NAMALWA (cell line): ENCODE measurements around the gene GLIPR2.
"Not testable (repeated sequence)": the region's sequence is repeated elsewhere in the genome, so short reads cannot be mapped to it uniquely, and the experiment has no call there.

Experiments used
- DNase-seq: peaks from one replicate; pipeline ENCODE4 v3.0.0-alpha.2; 2015; ENCODE audit warnings: low spot score

The GLIPR2 gene

GRCh38 chr9:36144309-36145232, 8.0 kb downstream of the GLIPR2 start:
- no peak for DNase-seq

GRCh38 chr9:36145970-36146369, 9.4 kb downstream of the GLIPR2 start:
- no peak for DNase-seq

GRCh38 chr9:36146651-36147050, 10.1 kb downstream of the GLIPR2 start:
- DNase-seq: no peak

GRCh38 chr9:36147441-36148175, 11.1 kb downstream of the GLIPR2 start:
- no peak for DNase-seq

GRCh38 chr9:36148311-36149051, 11.9 kb downstream of the GLIPR2 start:
- DNase-seq: peak; percentile 34

- no peak for DNase-seq
Measured at GRCh38 chr9:36149197-36149596, 12.7 kb downstream of the GLIPR2 start.

GRCh38 chr9:36150574-36151315, 14.2 kb downstream of the GLIPR2 start:
- no peak for DNase-seq

GRCh38 chr9:36151316-36152210, 15.0 kb downstream of the GLIPR2 start:
- DNase-seq: peak; percentile 81

- DNase-seq: no peak
Measured at GRCh38 chr9:36152741-36153438, 16.4 kb downstream of the GLIPR2 start.

GRCh38 chr9:36153746-36154145, 17.2 kb downstream of the GLIPR2 start:
- no peak for DNase-seq

GRCh38 chr9:36154331-36154952, 17.9 kb downstream of the GLIPR2 start:
- peak; percentile 44 for DNase-seq

- no peak for DNase-seq
Measured at GRCh38 chr9:36156116-36156515, 19.6 kb downstream of the GLIPR2 start.

- DNase-seq: no peak
Measured at GRCh38 chr9:36158122-36158521, 21.6 kb downstream of the GLIPR2 start.

- no peak for DNase-seq
Measured at GRCh38 chr9:36158917-36159316, 22.4 kb downstream of the GLIPR2 start.

- not testable (repeated sequence) for DNase-seq
Measured at GRCh38 chr9:36159509-36159908, 23.0 kb downstream of the GLIPR2 start.

- DNase-seq: not testable (repeated sequence)
Measured at GRCh38 chr9:36160126-36160525, 23.6 kb downstream of the GLIPR2 start.

- DNase-seq: no peak
Measured at GRCh38 chr9:36161187-36161586, 24.7 kb downstream of the GLIPR2 start.

GRCh38 chr9:36162211-36162738, 25.7 kb downstream of the GLIPR2 start:
- no peak for DNase-seq

GRCh38 chr9:36163049-36163785, 26.7 kb downstream of the GLIPR2 start:
- no peak for DNase-seq
